Measurements from ENCODE around the gene SLC25A45.
A peak's percentile ranks its signal among the peaks of the same experiment; 100 is the strongest.

GRCh38 chr11:65418681-65419459 lies 36.4 kb upstream of the SLC25A45 start:
- TF ChIP-seq CTCF (IDR thresholded peaks at IDR 0.05) (no peak), EP300 (IDR thresholded peaks at IDR 0.05) (peak; percentile 71)
